KG1 (cell line): ENCODE data around the gene PAK2.
"Not testable (repeated sequence)": the region's sequence is repeated elsewhere in the genome, so short reads cannot be mapped to it uniquely, and the experiment has no call there.

Experiments used
- DNase-seq: peaks from one replicate; lab custom pipeline; 2025; lab: John Stamatoyannopoulos, UW

The PAK2 gene

GRCh38 chr3:196739671-196740480 is at the start of gene PAK2:
Gene PAK2, plus strand, starts transcription at chr3:196739857. Its CDS starts 42,790 bp downstream, at chr3:196782647.
- peak; percentile 86 for DNase-seq

DNA sequence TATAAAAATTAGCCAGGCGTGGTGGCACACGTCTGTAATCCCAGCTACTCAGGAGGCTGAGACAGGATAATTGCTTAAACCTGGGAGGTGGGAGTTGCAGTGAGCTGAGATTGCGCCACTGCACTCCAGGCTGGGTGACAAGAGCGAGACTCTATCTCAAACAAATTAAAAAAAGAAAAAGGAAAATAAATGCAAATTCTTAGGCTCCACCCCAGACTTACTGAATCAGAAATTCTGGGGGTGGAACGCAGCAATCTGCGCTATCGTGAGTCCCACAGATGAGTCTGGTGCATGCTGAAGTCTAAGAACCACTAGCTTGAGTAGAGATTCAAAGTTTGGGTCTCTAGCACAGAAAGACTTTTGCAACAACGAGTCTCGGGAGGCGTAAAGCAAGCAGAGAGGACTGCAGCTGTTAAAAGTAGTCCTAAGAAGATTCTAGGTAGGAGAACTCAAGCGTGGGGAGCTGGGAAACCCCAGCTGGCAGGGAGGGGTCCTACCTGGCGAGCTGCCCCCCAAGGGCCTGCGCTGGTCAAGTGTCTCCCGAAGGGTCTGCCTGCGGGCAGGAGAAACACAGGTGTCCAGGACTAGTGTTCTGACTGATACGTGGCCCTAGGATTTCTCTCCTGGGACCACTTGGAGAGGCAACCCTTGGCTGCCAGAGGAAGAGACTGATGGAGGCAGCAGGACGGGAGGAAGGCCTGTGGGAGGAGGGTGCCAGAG is 49.6 kb upstream of the PAK2 start:
- no peak for DNase-seq

- DNase-seq: no peak
These were observed 48.3 kb upstream of the PAK2 start for GRCh38 chr3:196691386-196691785.

GRCh38 chr3:196694202-196694638 is 45.4 kb upstream of the PAK2 start:
- peak; percentile 20 for DNase-seq

DNA sequence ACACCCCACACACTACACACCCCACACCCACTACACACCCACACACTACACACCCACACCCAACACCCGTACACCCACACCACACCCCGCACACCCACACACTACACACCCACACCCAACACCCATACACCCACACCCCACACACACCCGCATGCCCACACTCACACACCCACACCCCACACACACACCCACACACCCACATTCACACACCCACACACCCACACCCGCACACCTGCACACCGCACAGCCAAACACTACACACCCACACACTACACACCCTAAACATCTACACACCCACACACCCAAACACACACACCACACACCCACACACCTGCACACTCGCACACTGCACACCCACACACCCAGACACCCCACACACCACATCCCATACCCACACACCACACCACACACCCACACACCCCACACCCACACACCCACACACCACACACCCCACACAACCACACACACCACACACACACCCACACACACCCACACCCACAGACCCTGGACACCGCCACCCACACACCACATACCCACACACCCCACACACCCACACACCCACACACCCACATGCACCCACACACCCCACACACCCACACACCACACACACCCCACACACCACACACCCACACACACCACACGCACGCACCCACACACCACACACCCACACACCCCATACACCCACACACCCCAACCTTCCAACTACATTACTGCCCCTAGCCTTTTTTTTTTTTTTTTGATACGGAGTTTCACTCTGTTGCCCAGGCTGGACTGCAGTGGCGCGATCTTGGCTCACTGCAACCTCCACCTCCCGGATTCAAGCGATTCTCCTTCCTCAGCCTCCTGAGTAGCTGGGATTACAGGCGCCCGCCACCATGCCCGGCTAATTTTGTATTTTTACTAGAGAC is 44.5 kb upstream of the PAK2 start:
- no peak for DNase-seq

DNA sequence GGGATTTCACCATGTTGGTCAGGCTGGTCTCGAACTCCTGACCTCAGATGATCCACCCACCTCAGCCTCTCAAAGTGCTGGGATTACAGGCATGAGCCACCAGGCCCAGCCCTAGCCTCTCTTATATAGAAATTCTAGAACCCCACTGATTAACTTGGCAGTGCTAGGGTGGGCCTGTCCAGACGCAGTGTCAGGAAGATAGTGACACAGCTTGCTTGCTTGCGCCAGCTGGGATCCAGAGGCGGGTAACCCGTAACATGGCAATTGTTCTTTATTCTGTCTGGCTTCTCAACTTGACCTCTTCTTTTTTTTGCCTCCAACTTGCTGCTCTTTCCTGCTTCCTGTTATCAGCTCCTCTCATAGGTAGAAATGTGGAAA is 43.8 kb upstream of the PAK2 start:
- no peak for DNase-seq

DNA sequence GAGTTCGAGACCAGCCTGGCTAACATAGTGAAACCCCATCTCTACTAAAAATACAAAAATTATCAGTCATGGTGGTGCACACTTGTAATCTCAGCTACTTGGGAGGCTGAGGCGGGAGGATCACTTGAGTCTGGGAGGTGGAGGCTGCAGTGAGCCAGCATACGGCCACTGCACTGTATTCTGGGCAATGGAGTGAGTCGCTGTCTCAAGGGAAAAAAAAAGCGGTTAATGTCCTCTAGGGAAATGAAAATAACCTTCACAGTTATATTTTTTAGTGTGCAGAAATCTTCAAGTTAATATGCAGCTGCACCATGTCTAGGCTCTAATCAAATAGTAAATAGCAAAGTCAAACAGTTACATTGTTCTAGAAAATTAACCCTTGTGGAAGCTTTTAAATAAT is 42.4 kb upstream of the PAK2 start:
- no peak for DNase-seq

DNA sequence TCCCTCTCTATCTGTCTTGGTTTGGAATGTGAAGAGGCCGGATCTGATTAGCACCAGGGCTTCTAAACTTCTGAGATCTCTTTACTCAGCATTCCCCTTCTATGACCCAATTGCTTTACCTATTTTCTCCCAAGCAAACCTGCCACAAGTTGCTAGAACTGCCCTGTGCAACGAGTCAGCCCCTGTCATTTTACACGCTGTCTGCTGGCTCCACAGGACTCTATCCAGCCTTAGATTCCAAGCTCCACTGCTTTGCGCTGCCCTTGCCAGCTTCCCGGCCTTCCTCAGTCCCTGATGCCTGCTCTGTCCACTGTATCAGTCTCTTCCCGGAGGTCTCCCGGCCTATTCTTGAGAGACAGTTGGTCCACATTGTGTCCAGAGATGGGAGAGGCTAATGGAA is 39.9 kb upstream of the PAK2 start:
- no peak for DNase-seq

- no peak for DNase-seq
These were observed 38.9 kb upstream of the PAK2 start for GRCh38 chr3:196700801-196701200.

DNA sequence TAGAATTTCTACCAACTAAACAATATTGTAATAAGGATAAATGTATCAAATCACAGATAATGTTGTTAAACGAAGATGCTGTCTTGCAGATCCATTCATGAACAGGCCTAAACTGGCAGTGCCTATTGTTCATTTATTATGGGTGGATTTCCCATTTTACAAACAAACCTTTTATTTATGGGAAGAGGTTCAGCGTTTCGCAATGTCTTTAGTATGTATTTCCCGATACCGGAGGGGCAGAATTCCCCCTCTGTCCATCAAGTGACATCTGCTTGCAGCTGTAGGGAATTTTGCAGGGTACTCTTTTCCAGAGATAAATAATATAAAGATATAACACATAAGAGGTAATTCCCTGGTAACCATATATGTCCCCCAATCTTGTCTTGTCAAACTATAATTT is 33.3 kb upstream of the PAK2 start:
- DNase-seq: no peak

- no peak for DNase-seq
These were observed 32.9 kb upstream of the PAK2 start for GRCh38 chr3:196706731-196707130.

DNA sequence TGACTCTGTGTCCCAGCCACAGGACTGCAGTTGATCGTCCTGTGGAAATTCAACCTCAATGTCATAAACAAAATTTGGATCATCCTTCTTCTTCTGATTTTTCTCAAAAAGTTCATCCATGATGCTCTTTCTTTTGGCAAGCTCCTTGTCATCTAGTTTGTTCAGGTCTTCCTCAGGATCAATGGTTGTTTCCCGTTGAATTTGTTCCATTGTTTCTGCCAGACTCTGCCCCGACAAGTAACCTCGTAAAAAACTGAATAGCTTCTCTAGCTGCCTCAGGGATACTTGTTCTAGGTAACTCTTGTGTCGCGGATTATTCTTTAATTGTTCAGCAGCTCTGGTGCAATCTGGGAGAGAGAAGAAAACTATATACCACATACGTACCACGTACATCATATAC is 32.1 kb upstream of the PAK2 start:
- DNase-seq: no peak

GRCh38 chr3:196708467-196708866 is 31.2 kb upstream of the PAK2 start:
- DNase-seq: no peak

GRCh38 chr3:196711838-196712513 is 27.7 kb upstream of the PAK2 start, which contains the start of the genes CEP19 and PIGX:
Gene CEP19, minus strand, starts transcription at chr3:196712250. Its CDS starts 3,593 bp downstream, at chr3:196708657.
Gene PIGX, plus strand, starts transcription at chr3:196712377.
- peak; percentile 94 for DNase-seq

DNA sequence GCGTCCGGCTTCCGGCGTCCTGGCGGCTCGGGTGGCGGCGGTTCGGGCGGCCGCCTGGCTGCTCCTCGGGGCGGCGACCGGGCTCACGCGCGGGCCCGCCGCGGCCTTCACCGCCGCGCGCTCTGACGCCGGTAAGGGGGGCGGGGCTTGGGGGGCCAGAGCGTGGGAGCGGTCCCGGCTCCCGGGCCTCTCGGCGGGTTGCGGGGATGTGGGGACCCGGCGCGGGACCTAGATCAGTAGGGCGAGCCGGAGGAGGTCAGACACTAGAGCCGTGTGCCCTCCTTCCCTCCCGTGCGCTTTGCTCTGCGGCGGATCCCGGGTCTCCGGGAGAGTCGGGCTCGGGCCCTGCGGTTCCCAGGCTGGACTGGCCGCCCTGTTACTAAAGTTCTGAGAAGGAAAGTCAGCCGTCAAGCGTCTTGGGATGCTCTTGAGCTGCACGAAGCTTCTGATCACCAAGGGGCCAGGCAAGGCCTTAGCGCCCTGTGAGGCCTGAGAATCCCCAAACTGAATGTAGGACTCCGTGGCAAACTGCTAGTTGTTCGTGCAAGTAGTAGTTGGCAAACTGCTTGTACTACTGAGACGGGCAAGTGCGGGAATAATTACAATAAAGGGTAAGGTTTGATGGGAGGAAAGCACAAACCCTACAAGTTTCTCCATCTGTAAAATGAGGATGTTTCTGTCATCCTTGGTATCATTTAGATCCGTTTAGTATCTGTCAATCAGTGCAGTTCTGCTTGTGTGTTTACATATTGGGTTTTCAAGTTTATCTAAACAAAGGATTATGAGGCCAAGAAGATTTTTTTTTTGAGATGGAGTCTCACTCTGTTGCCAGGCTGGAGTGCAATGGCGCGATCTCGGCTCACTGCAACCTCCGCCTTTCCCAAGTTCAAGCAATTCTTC is 26.9 kb upstream of the PAK2 start:
- peak; percentile 38 for DNase-seq

DNA sequence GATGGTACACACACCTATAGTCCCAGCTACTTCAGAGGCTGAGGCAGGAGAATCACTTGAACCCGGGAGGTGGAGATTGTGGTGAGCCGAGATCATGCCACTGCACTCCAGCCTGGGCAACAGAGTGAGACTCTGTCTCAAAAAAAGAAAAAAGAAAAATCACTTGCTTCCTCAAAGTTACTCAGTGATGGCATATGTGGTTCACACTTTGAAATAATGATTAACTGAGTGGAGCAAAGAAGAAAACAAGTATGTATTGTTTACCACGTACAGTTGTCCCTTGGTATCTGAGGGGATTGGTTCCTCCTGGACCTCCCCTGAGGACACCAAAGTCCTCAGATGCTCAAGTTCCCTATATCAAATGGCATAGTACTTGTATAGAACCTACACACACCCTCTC is 22.5 kb upstream of the PAK2 start:
- DNase-seq: not testable (repeated sequence)

GRCh38 chr3:196721097-196721496 is 18.6 kb upstream of the PAK2 start:
- DNase-seq: no peak

- no peak for DNase-seq
These were observed 12.6 kb upstream of the PAK2 start for GRCh38 chr3:196726788-196727675.

DNA sequence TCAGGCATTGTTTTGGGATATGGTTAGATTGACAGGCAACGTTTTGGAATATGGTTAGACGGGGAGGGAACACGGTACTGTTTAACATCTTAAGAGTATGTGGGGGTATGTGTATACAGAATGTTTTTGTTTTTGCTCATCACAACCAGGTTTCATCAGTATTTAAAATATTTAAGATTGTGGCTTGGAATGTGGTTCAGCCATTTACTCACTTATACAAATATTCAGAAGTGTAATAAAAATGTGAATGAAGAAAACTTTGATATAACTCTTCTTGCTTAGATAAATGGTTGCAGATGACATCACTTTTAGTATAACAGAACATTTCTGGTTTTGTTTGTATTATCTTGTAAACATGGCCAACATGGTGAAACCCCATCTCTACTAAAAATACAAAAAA is 3.9 kb upstream of the PAK2 start:
- DNase-seq: no peak
